K562 (cell line): ENCODE data around the gene GEMIN8. TPM values are rescaled to one million over a fixed set of nuclear protein-coding genes. Genes with fewer than 3 reads are reported as not detected.

Experiments
- ARHGAP35 ChIP-seq: fragments of 450-650 bp; IDR thresholded peaks from 2 replicates; pipeline ENCODE4 v1.6.1; 2018; ENCODE audit not compliant: partially characterized antibody
- BHLHE40 ChIP-seq: IDR thresholded peaks from 2 replicates; pipeline ENCODE4 v1.6.1; 2011; ENCODE audit warnings: low read length, improper control_type of control experiment
- FIP1L1 ChIP-seq: fragments of 200-400 bp; formaldehyde crosslinking; IDR thresholded peaks from 2 replicates; pipeline ENCODE4 v1.6.1; 2018; ENCODE audit warnings: mild to moderate bottlenecking, low read depth, low read length; ENCODE audit not compliant: poor library complexity, severe bottlenecking
- HDAC3 ChIP-seq: fragments of 450-650 bp; IDR thresholded peaks from 2 replicates; pipeline ENCODE4 v1.6.1; 2018; ENCODE audit warnings: borderline replicate concordance, mild to moderate bottlenecking, moderate library complexity; ENCODE audit not compliant: partially characterized antibody
- MAFG ChIP-seq: fragments of 450-650 bp; conservative IDR thresholded peaks from 2 replicates; pipeline ENCODE4 v1.6.1; 2016; ENCODE audit warnings: missing genetic modification characterization, missing compliant biosample characterization
- ZNF347 ChIP-seq: fragments of 450-650 bp; formaldehyde crosslinking; IDR thresholded peaks from 2 replicates; pipeline ENCODE4 v1.4.0; 2020; ENCODE audit warnings: low read depth, mild to moderate bottlenecking, moderate library complexity
- polyA plus RNA-seq, 8 experiments: library from polyadenylated mRNA; depleted of rRNA in 4 of 8; stranded (reverse) in 5 of 8; unstranded in 3 of 8; fragments of >200 nt; fragmentation: Nextera tagmentation in 2 of 8; fragmentation: Illumina TruSeq in 1 of 8; extraction: Ambion mirVana in 2 of 8; extraction: Trizol in 1 of 8; gene quantifications; 2 replicates each; pipeline versions ENCODE4 v1.2.1 to v1.2.3, GENCODE V29; 2011 to 2014; ENCODE audit warnings: inconsistent platforms in 1 of 8, missing spikeins in 1 of 8
- total RNA-seq, 7 experiments: library from RNA; depleted of rRNA in 6 of 7; stranded (reverse); fragments of >200 nt in 6 of 7; fragmentation: Illumina TruSeq in 2 of 7; extraction: Trizol in 2 of 7; gene quantifications; 2 replicates each; pipeline versions ENCODE4 v1.2.1 to v1.2.3, GENCODE V29; 2011 to 2021; ENCODE audit warnings: low replicate concordance in 1 of 7
- TF ChIP-seq, protein P1 (sequence below), 2 experiments: fragments of 150-350 bp in 1 of 2; IDR thresholded peaks; 2 replicates each; pipeline ENCODE4 v1.6.1; 2012 to 2016; ENCODE audit warnings: low read depth in 2 of 2, low read length in 2 of 2, mild to moderate bottlenecking in 1 of 2, moderate library complexity in 1 of 2
- TF ChIP-seq, protein P2 (sequence below): sonication (generic); formaldehyde crosslinking; IDR thresholded peaks from 2 replicates; pipeline ENCODE4 v1.8.0; 2022; ENCODE audit warnings: missing genetic modification reagents, mild to moderate bottlenecking, borderline replicate concordance
- TF ChIP-seq, protein P3 (sequence below): fragments of 450-650 bp; IDR thresholded peaks from 2 replicates; pipeline ENCODE4 v1.6.1; 2016; ENCODE audit warnings: low read depth
- TF ChIP-seq, protein P4 (sequence below): conservative IDR thresholded peaks from 2 replicates; pipeline ENCODE4 v1.6.1; 2011; ENCODE audit warnings: low read depth, mild to moderate bottlenecking, low read length; ENCODE audit not compliant: control insufficient read depth

Gene GEMIN8
- total and polyA plus RNA-seq, 9 of the 15 experiments (the other 6 are each of a cell fraction or from before 2014, with no cell fraction given), result 10.9 to 29.1 (median 16.9) TPM

DNA sequence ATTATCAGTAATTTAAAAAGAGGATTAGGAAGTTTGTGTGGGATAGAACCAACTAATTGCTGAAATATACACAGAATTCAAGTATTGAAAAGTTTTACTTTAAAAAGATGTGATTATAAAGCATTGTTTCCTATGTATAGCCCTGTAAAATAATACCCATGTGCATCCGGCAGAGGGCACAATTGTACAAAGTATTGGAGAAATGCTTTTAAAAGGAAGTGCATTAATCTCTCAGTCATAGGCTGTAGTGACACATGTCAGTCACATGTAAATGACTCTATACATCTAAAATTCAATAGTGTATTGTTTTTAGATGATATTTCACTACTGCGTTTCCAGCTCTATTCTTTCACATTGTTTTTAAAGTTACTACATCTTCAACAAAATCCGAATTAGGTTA, 9.7 kb upstream of the GEMIN8 start (continued):
- TF ChIP-seq, protein P1, sequence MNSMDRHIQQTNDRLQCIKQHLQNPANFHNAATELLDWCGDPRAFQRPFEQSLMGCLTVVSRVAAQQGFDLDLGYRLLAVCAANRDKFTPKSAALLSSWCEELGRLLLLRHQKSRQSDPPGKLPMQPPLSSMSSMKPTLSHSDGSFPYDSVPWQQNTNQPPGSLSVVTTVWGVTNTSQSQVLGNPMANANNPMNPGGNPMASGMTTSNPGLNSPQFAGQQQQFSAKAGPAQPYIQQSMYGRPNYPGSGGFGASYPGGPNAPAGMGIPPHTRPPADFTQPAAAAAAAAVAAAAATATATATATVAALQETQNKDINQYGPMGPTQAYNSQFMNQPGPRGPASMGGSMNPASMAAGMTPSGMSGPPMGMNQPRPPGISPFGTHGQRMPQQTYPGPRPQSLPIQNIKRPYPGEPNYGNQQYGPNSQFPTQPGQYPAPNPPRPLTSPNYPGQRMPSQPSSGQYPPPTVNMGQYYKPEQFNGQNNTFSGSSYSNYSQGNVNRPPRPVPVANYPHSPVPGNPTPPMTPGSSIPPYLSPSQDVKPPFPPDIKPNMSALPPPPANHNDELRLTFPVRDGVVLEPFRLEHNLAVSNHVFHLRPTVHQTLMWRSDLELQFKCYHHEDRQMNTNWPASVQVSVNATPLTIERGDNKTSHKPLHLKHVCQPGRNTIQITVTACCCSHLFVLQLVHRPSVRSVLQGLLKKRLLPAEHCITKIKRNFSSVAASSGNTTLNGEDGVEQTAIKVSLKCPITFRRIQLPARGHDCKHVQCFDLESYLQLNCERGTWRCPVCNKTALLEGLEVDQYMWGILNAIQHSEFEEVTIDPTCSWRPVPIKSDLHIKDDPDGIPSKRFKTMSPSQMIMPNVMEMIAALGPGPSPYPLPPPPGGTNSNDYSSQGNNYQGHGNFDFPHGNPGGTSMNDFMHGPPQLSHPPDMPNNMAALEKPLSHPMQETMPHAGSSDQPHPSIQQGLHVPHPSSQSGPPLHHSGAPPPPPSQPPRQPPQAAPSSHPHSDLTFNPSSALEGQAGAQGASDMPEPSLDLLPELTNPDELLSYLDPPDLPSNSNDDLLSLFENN (IDR thresholded peaks at IDR 0.05; ENCODE audit: low read depth in 2 of 2, low read length in 2 of 2), result no peak
- no peak for TF ChIP-seq ZNF347 (CRISPR knock-in tag)
- no peak for TF ChIP-seq ARHGAP35
- TF ChIP-seq, protein P2, sequence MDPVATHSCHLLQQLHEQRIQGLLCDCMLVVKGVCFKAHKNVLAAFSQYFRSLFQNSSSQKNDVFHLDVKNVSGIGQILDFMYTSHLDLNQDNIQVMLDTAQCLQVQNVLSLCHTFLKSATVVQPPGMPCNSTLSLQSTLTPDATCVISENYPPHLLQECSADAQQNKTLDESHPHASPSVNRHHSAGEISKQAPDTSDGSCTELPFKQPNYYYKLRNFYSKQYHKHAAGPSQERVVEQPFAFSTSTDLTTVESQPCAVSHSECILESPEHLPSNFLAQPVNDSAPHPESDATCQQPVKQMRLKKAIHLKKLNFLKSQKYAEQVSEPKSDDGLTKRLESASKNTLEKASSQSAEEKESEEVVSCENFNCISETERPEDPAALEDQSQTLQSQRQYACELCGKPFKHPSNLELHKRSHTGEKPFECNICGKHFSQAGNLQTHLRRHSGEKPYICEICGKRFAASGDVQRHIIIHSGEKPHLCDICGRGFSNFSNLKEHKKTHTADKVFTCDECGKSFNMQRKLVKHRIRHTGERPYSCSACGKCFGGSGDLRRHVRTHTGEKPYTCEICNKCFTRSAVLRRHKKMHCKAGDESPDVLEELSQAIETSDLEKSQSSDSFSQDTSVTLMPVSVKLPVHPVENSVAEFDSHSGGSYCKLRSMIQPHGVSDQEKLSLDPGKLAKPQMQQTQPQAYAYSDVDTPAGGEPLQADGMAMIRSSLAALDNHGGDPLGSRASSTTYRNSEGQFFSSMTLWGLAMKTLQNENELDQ, result no peak
- no peak for TF ChIP-seq HDAC3
- TF ChIP-seq, protein P3, sequence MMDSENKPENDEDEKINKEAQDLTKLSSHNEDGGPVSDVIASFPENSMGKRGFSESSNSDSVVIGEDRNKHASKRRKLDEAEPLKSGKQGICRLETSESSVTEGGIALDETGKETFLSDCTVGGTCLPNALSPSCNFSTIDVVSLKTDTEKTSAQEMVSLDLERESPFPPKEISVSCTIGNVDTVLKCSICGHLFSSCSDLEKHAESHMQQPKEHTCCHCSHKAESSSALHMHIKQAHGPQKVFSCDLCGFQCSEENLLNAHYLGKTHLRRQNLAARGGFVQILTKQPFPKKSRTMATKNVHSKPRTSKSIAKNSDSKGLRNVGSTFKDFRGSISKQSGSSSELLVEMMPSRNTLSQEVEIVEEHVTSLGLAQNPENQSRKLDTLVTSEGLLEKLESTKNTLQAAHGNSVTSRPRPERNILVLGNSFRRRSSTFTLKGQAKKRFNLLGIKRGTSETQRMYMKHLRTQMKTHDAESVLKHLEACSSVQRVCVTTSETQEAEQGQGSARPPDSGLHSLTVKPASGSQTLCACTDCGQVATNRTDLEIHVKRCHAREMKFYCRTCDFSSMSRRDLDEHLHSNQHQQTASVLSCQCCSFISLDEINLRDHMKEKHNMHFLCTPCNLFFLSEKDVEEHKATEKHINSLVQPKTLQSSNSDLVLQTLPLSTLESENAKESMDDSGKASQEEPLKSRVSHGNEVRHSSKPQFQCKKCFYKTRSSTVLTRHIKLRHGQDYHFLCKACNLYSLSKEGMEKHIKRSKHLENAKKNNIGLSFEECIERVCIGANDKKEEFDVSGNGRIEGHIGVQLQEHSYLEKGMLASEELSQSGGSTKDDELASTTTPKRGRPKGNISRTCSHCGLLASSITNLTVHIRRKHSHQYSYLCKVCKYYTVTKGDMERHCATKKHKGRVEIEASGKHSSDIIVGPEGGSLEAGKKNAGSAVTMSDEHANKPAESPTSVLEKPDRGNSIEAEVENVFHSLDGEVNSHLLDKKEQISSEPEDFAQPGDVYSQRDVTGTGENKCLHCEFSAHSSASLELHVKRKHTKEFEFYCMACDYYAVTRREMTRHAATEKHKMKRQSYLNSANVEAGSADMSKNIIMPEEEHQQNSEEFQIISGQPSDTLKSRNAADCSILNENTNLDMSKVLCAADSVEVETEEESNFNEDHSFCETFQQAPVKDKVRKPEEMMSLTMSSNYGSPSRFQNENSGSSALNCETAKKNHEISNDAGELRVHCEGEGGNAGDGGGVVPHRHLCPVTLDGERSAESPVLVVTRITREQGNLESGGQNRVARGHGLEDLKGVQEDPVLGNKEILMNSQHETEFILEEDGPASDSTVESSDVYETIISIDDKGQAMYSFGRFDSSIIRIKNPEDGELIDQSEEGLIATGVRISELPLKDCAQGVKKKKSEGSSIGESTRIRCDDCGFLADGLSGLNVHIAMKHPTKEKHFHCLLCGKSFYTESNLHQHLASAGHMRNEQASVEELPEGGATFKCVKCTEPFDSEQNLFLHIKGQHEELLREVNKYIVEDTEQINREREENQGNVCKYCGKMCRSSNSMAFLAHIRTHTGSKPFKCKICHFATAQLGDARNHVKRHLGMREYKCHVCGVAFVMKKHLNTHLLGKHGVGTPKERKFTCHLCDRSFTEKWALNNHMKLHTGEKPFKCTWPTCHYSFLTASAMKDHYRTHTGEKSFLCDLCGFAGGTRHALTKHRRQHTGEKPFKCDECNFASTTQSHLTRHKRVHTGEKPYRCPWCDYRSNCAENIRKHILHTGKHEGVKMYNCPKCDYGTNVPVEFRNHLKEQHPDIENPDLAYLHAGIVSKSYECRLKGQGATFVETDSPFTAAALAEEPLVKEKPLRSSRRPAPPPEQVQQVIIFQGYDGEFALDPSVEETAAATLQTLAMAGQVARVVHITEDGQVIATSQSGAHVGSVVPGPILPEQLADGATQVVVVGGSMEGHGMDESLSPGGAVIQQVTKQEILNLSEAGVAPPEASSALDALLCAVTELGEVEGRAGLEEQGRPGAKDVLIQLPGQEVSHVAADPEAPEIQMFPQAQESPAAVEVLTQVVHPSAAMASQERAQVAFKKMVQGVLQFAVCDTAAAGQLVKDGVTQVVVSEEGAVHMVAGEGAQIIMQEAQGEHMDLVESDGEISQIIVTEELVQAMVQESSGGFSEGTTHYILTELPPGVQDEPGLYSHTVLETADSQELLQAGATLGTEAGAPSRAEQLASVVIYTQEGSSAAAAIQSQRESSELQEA, result no peak
- TF ChIP-seq FIP1L1, result no peak
- TF ChIP-seq BHLHE40, result no peak
- TF ChIP-seq MAFG (tag), result no peak
- TF ChIP-seq, protein P4, sequence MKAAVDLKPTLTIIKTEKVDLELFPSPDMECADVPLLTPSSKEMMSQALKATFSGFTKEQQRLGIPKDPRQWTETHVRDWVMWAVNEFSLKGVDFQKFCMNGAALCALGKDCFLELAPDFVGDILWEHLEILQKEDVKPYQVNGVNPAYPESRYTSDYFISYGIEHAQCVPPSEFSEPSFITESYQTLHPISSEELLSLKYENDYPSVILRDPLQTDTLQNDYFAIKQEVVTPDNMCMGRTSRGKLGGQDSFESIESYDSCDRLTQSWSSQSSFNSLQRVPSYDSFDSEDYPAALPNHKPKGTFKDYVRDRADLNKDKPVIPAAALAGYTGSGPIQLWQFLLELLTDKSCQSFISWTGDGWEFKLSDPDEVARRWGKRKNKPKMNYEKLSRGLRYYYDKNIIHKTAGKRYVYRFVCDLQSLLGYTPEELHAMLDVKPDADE, result no peak
